NT2/D1 (cell line): ENCODE results near the gene RUSC1.

Source experiments
- DNase-seq: peaks from one replicate; pipeline ENCODE4 v3.0.0-alpha.2; 2011; ENCODE audit warnings: low read depth, low spot score
- H3K27me3 ChIP-seq: 2 replicates; pipeline ENCODE4 v1.6.0; 2011; ENCODE audit warnings: mild to moderate bottlenecking; ENCODE audit not compliant: insufficient read length, insufficient read depth
- H3K36me3 ChIP-seq: 2 replicates; pipeline ENCODE4 v1.6.1; 2011; ENCODE audit warnings: mild to moderate bottlenecking, low read length, mixed read lengths; ENCODE audit not compliant: insufficient read depth, insufficient read length
- H3K4me1 ChIP-seq: 2 replicates; pipeline ENCODE4 v1.5.1; 2011; ENCODE audit not compliant: insufficient read depth, insufficient read length
- H3K4me3 ChIP-seq: 2 replicates; pipeline ENCODE4 v1.5.1; 2011; ENCODE audit warnings: low read depth; ENCODE audit not compliant: insufficient read length
- H3K9ac ChIP-seq: 2 replicates; pipeline ENCODE4 v1.6.0; 2011; ENCODE audit warnings: low read depth; ENCODE audit not compliant: insufficient read length
- H3K9me3 ChIP-seq: 2 replicates; pipeline ENCODE4 v1.5.1; 2011; ENCODE audit warnings: mild to moderate bottlenecking, low read length; ENCODE audit not compliant: insufficient read depth
- SUZ12 ChIP-seq: IDR thresholded peaks from 2 replicates; pipeline ENCODE4 v1.6.1; 2011; ENCODE audit not compliant: insufficient read length, insufficient read depth; ENCODE audit errors: extremely low read depth
- YY1 ChIP-seq: IDR thresholded peaks from 2 replicates; pipeline ENCODE4 v1.6.1; 2011; ENCODE audit not compliant: insufficient read length, insufficient read depth
- ZNF274 ChIP-seq: IDR thresholded peaks from 2 replicates; pipeline ENCODE4 v1.6.1; 2011; ENCODE audit warnings: mild to moderate bottlenecking, low read depth, low read length

The RUSC1 gene

DNA sequence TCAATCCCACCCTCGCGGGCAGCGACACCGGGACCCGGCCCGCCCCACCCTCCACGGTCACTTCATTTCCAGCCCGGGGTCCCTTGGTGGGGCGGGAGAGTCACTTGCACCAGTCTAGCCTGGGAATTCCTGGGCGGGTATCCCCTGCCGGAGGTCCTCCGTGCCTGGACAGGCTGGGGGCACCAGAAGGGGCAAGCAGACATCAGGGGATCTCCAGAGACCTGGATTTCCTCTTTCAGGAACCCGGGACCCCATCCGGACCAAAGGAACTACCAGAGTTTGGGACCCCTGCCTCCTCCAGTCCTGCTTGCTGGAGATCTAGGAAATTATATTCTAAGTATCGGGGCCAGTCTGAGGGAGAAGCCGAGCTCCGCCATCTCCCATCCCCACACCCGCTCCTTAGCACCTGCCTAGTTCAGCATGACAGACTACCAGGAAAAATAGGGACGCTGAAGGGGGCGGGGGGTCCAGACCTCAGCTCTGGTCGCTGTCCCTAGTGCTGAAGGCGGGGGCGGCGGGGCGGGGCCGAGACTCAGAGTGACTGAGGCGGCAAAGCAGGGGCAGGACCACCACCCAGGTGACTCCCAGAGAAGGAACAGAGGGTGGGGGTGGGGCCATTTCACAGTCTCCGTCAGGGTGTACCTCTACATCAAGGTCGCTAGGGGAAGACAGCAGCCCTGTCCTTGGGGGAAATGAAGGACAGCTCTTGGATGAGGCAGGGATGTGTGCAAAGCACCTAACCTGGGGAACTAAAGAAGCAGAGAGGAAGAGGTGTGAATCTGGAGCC lies 42.6 kb upstream of the RUSC1 start:
- DNase-seq, result peak; percentile 93
- H3K4me3 ChIP-seq, result peak overlapping the region; percentile 78
- H3K36me3 ChIP-seq, result peaks cover 4% of the 10 kb centered on the region
- peaks cover 18% of the 10 kb centered on the region for H3K4me1 ChIP-seq
- H3K9ac ChIP-seq, result peak overlapping the region; percentile 86
- TF ChIP-seq ZNF274, result no peak
- TF ChIP-seq SUZ12, result no peak
- peaks cover 11% of the 10 kb centered on the region for H3K9me3 ChIP-seq
- H3K27me3 ChIP-seq, result peaks cover 7% of the 10 kb centered on the region

DNA sequence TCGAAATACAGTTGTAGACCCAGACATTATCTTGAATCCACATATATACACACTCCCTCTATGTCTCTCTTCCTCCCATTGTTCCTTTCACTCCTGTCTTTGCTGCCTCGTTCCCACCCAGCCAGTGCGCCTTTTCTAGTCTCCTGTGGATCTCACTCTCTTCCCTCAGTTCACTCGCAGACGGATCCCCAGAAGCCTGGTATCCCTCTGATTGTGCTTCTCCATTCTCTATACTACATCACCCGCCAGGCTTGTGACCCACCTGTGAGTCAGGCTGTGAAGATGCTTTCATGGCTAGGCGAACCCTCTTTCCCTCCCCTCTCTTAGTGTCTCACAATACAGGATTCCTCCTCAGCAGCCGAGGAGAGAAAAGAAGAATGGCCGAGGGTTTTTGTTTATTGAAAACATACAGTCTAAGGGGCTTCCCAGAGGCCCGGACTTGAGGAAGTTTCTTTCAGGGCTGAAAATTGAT lies 42.0 kb upstream of the RUSC1 start:
- Histone ChIP-seq H3K4me1 (peaks cover 18% of the 10 kb centered on the region), H3K27me3 (peaks cover 7% of the 10 kb centered on the region), H3K36me3 (peaks cover 4% of the 10 kb centered on the region), H3K4me3 (no peak overlapping the region), H3K9me3 (peaks cover 11% of the 10 kb centered on the region), H3K9ac (peak overlapping the region; percentile 52)
- no peak for DNase-seq
- no peak for TF ChIP-seq SUZ12

DNA sequence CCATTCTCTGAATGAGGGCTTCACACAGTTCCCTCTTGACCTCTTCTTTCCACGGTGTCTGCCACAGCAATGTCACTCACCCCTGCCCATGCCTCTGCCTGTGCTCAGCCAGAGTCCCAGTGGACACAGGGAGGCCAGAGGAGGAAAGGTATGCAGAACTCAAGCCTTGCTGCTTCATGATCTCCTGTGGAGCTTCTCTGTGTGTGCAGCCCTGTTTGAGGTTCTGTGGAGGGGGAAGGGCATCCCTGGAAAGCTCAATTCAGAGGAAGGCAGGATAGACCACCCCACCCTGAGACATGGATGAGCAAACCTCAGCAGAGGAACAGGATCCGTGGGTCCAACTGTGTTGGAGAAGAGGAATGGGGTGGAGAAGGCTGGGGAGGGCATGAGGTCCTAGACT lies 41.4 kb upstream of the RUSC1 start:
- no peak for DNase-seq

DNA sequence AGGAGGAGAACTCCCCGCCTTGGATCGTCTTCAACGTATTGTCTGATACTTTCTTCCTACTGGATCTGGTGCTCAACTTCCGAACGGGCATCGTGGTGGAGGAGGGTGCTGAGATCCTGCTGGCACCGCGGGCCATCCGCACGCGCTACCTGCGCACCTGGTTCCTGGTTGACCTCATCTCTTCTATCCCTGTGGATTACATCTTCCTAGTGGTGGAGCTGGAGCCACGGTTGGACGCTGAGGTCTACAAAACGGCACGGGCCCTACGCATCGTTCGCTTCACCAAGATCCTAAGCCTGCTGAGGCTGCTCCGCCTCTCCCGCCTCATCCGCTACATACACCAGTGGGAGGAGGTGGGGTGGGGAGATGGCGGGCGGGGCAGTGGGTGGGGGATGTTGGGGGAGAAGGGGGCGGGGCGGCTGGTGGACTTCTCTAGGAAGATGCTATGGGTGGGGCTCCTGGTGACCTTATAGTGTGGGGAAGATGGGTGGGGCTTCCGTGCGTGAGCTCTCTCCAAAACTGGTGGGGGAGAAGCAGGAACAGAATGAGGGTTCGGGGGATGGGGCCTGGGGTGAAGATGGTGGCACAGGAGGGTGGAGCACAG lies 38.1 kb upstream of the RUSC1 start:
- Histone ChIP-seq H3K4me1 (peaks cover 22% of the 10 kb centered on the region), H3K9ac (no peak overlapping the region), H3K36me3 (peaks cover 13% of the 10 kb centered on the region), H3K27me3 (no peaks in the 10 kb centered on the region), H3K4me3 (no peak overlapping the region), H3K9me3 (no peaks in the 10 kb centered on the region)
- no peak for TF ChIP-seq YY1
- no peak for TF ChIP-seq SUZ12
- TF ChIP-seq ZNF274, result no peak
- DNase-seq, result no peak

More for the DNA sequence above, 41.4 kb upstream of the RUSC1 start:
- peaks cover 4% of the 10 kb centered on the region for H3K36me3 ChIP-seq
- H3K4me3 ChIP-seq, result no peak overlapping the region
- H3K9ac ChIP-seq, result peak overlapping the region; percentile 52
- TF ChIP-seq YY1, result no peak
- TF ChIP-seq ZNF274, result no peak
- no peak for TF ChIP-seq SUZ12
- peaks cover 7% of the 10 kb centered on the region for H3K27me3 ChIP-seq
- H3K9me3 ChIP-seq, result peaks cover 11% of the 10 kb centered on the region
- H3K4me1 ChIP-seq, result peaks cover 18% of the 10 kb centered on the region

DNA sequence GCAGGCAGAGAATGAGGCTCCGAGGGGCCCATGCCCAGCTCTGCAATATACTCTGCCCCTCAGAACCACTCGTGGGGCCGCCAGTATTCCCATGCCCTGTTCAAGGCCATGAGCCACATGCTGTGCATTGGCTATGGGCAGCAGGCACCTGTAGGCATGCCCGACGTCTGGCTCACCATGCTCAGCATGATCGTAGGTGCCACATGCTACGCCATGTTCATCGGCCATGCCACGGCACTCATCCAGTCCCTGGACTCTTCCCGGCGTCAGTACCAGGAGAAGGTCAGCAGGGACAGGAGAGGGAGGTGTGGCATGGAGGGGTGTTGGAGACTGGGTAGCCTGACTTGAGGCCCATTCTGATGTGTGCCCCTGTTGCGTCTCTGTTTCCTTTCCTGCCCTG lies 36.2 kb upstream of the RUSC1 start:
- no peak overlapping the region for H3K9ac ChIP-seq
- TF ChIP-seq SUZ12, result no peak
- TF ChIP-seq ZNF274, result no peak
- TF ChIP-seq YY1, result no peak

DNA sequence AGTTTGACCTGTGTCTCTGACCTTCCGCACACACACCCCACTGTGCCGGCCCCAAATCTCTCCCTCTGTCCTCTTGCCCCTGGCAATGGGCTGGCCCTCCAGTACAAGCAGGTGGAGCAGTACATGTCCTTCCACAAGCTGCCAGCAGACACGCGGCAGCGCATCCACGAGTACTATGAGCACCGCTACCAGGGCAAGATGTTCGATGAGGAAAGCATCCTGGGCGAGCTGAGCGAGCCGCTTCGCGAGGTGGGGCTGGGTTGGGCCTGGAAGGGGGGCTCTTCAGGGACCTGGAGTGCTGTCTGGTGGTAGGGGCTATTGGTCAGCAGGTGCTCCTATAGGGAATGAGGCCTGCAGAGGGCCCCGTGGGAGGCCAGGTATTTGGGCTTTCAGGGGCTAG lies 35.6 kb upstream of the RUSC1 start:
- Histone ChIP-seq H3K9me3 (no peaks in the 10 kb centered on the region), H3K4me3 (no peak overlapping the region), H3K9ac (no peak overlapping the region), H3K4me1 (peaks cover 8% of the 10 kb centered on the region), H3K36me3 (peaks cover 18% of the 10 kb centered on the region), H3K27me3 (no peaks in the 10 kb centered on the region)
- TF ChIP-seq ZNF274, result no peak
- no peak for TF ChIP-seq SUZ12
- TF ChIP-seq YY1, result no peak
- no peak for DNase-seq

More for the DNA sequence above, 36.2 kb upstream of the RUSC1 start:
- H3K9me3 ChIP-seq, result no peaks in the 10 kb centered on the region
- no peak for DNase-seq
- peaks cover 9% of the 10 kb centered on the region for H3K4me1 ChIP-seq
- no peak overlapping the region for H3K4me3 ChIP-seq
- peaks cover 18% of the 10 kb centered on the region for H3K36me3 ChIP-seq
- H3K27me3 ChIP-seq, result no peaks in the 10 kb centered on the region

DNA sequence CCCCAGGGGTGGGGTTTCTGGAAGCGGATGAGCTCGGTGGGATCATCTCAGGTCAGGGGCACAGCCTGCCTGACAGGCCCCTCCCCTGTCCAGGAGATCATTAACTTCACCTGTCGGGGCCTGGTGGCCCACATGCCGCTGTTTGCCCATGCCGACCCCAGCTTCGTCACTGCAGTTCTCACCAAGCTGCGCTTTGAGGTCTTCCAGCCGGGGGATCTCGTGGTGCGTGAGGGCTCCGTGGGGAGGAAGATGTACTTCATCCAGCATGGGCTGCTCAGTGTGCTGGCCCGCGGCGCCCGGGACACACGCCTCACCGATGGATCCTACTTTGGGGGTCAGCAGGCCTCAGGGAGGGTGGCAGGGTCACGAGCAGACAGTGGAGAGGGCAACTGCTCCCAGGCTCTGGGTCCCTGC lies 35.1 kb upstream of the RUSC1 start:
- H3K4me1 ChIP-seq, result peaks cover 8% of the 10 kb centered on the region
- H3K9ac ChIP-seq, result no peak overlapping the region
- no peak for TF ChIP-seq ZNF274
- no peak for TF ChIP-seq YY1
- TF ChIP-seq SUZ12, result no peak
- no peak overlapping the region for H3K4me3 ChIP-seq
- no peaks in the 10 kb centered on the region for H3K27me3 ChIP-seq
- peaks cover 18% of the 10 kb centered on the region for H3K36me3 ChIP-seq
- no peak for DNase-seq
- H3K9me3 ChIP-seq, result no peaks in the 10 kb centered on the region
